K562 (cell line): Measurements from ENCODE around the gene SLC6A1. TPM values are rescaled to one million over a fixed set of nuclear protein-coding genes. Genes with fewer than 3 reads are reported as not detected.

Source experiments
- ATAC-seq: fragments of 200-7000 bp; cut with Tn5 transposase; 3 replicates; pipeline ENCODE4 v1.9.1; 2020; ENCODE audit warnings: moderate library complexity
- BruUV-seq: library from RNA; stranded (reverse); fragments of 400-500 nt; replicated peaks from 2 replicates; lab custom pipeline; 2021; lab: Mats Ljungman, UMichigan
- CTCF ChIA-PET: fragments of 300-600 bp; formaldehyde crosslinking; extraction: SDS; loops from one replicate; lab custom pipeline; 2021; ENCODE audit warnings: low intra/inter-chr PET ratio; lab: Yijun Ruan, JAX
- POLR2A ChIA-PET: fragments of 300-600, 350-650 bp; sonication (Branson Sonifier 250); formaldehyde crosslinking; extraction: SDS; loops from one replicate; lab custom pipeline; 2021; ENCODE audit warnings: antibody characterized with exemption, inconsistent platforms; lab: Yijun Ruan, JAX
- DNase-seq, 4 experiments: peaks; one replicate each; pipeline versions ENCODE4 v3.0.0 to v3.0.0-alpha.2; 2011 to 2018; ENCODE audit warnings: low spot score in 3 of 4, mixed read lengths in 3 of 4; ENCODE audit errors: extremely low read depth in 1 of 4
- FAIRE-seq: peaks from 2 replicates; lab custom pipeline; 2011; peaks lifted over from hg19 to GRCh38; lab: Jason Lieb, UNC
- H2AFZ ChIP-seq: 2 replicates; pipeline ENCODE4 v1.6.0; 2011; ENCODE audit warnings: low read depth, low read length, control low read depth, inconsistent platforms
- H3K27ac ChIP-seq: fragments of 200-600 bp; 3 replicates; pipeline ENCODE4 v1.8.0; 2011; ENCODE audit warnings: low read depth, mild to moderate bottlenecking, control low read depth, inconsistent platforms, low read length, moderate library complexity, mixed read lengths; ENCODE audit errors: extremely low read depth
- H3K27me3 ChIP-seq, 2 experiments: fragments of 300-600 bp in 1 of 2; 2 replicates in 1 of 2; 3 replicates in 1 of 2; pipeline versions ENCODE4 v1.6.0 to v1.8.0; 2011; ENCODE audit warnings: inconsistent platforms in 2 of 2, low read length in 2 of 2, mild to moderate bottlenecking in 1 of 2, mixed read lengths in 1 of 2, moderate library complexity in 1 of 2; ENCODE audit not compliant: control insufficient read depth in 2 of 2, insufficient read depth in 2 of 2
- H3K36me3 ChIP-seq: fragments of 300-600 bp; 3 replicates; pipeline ENCODE4 v1.8.0; 2011; ENCODE audit warnings: mild to moderate bottlenecking, low read length, inconsistent platforms; ENCODE audit not compliant: control insufficient read depth, insufficient read depth
- H3K4me1 ChIP-seq, 2 experiments: fragments of 200-600 bp in 1 of 2; replicated peaks in 1 of 2; 2 replicates in 1 of 2; 3 replicates in 1 of 2; pipeline versions ENCODE4 v1.5.1 to v1.8.0; 2011; ENCODE audit warnings: inconsistent platforms in 2 of 2, low read length in 2 of 2, mild to moderate bottlenecking in 1 of 2, mixed read lengths in 1 of 2, moderate library complexity in 1 of 2; ENCODE audit not compliant: control insufficient read depth in 2 of 2, insufficient read depth in 2 of 2
- H3K4me2 ChIP-seq: 2 replicates; pipeline ENCODE4 v1.6.1; 2011; ENCODE audit warnings: low read length, control low read depth, inconsistent platforms, mixed read lengths; ENCODE audit not compliant: insufficient read depth
- H3K4me3 ChIP-seq: fragments of 200-600 bp; sonication (generic), shearing (Covaris generic); 2 replicates; pipeline ENCODE4 v1.5.1; 2016; ENCODE audit warnings: control low read depth, inconsistent platforms
- H3K79me2 ChIP-seq: fragments of 200-600 bp; 3 replicates; pipeline ENCODE4 v1.8.0; 2011; ENCODE audit warnings: low read length, inconsistent platforms; ENCODE audit not compliant: control insufficient read depth, insufficient read depth
- H3K9ac ChIP-seq, 2 experiments: 2 replicates each; pipeline versions ENCODE4 v1.6.0 to v1.6.1; 2011; ENCODE audit warnings: low read depth in 2 of 2, low read length in 2 of 2, control low read depth in 1 of 2, inconsistent platforms in 1 of 2, mild to moderate bottlenecking in 1 of 2, mixed read lengths in 1 of 2; ENCODE audit not compliant: insufficient read depth in 1 of 2
- H3K9me1 ChIP-seq: one replicate; pipeline ENCODE4 v1.6.0; 2011; ENCODE audit warnings: inconsistent platforms, mild to moderate bottlenecking, low read length, moderate library complexity; ENCODE audit not compliant: control insufficient read depth, insufficient read depth
- H3K9me3 ChIP-seq: replicated peaks from 2 replicates; pipeline ENCODE4 v1.5.1; 2011; ENCODE audit warnings: low read depth, low read length, inconsistent platforms; ENCODE audit not compliant: control insufficient read depth, insufficient read depth
- H4K20me1 ChIP-seq: replicated peaks from 2 replicates; pipeline ENCODE4 v1.6.1; 2011; ENCODE audit warnings: low read length, inconsistent platforms, mixed read lengths; ENCODE audit not compliant: control insufficient read depth, insufficient read depth
- HCFC1 ChIP-seq: IDR thresholded peaks from 2 replicates; pipeline ENCODE4 v1.6.1; 2012; ENCODE audit warnings: low read depth, low read length, improper control_type of control experiment
- NUFIP1 ChIP-seq: fragments of 450-650 bp; IDR thresholded peaks from 2 replicates; pipeline ENCODE4 v1.6.1; 2018; ENCODE audit not compliant: partially characterized antibody
- RB1 ChIP-seq: fragments of 450-650 bp; IDR thresholded peaks from 2 replicates; pipeline ENCODE4 v1.6.1; 2017; ENCODE audit warnings: low read depth, mild to moderate bottlenecking
- ZBED1 ChIP-seq: IDR thresholded peaks from 2 replicates; pipeline ENCODE4 v1.6.1; 2014
- WGBS: fragments of 100-300 bp; shearing (Covaris generic); methylation state at CpG from one replicate; pipeline ENCODE4 v1.1.6; 2016; ENCODE audit warnings: low coverage, mixed read lengths; ENCODE audit not compliant: insufficient coverage; ENCODE audit errors: missing lambda C conversion rate; 5-methylcytosine and 5-hydroxymethylcytosine counted together
- in situ Hi-C: fragments of 300-500 bp; cut with MboI; formaldehyde crosslinking; loops from 4 replicates; pipeline ENCODE4 v1.15.0; 2018; ENCODE audit warnings: inconsistent platforms, mixed read lengths
- intact Hi-C: fragments of 100-400 bp; cut with micrococcal nuclease; formaldehyde crosslinking; loops from 2 replicates; pipeline ENCODE4 v1.14.2; 2022
- polyA plus RNA-seq, 8 experiments: library from polyadenylated mRNA; depleted of rRNA in 4 of 8; stranded (reverse) in 5 of 8; unstranded in 3 of 8; fragments of >200 nt; fragmentation: Nextera tagmentation in 2 of 8; fragmentation: Illumina TruSeq in 1 of 8; extraction: Ambion mirVana in 2 of 8; extraction: Trizol in 1 of 8; gene quantifications; 2 replicates each; pipeline versions ENCODE4 v1.2.1 to v1.2.3, GENCODE V29; 2011 to 2014; ENCODE audit warnings: inconsistent platforms in 1 of 8, missing spikeins in 1 of 8
- total RNA-seq, 7 experiments: library from RNA; depleted of rRNA in 6 of 7; stranded (reverse); fragments of >200 nt in 6 of 7; fragmentation: Illumina TruSeq in 2 of 7; extraction: Trizol in 2 of 7; gene quantifications; 2 replicates each; pipeline versions ENCODE4 v1.2.1 to v1.2.3, GENCODE V29; 2011 to 2021; ENCODE audit warnings: low replicate concordance in 1 of 7
- TF ChIP-seq, protein P1 (sequence below): sonication (generic); formaldehyde crosslinking; IDR thresholded peaks from 2 replicates; pipeline ENCODE4 v1.8.1; 2023; ENCODE audit warnings: mild to moderate bottlenecking, missing genetic modification reagents, moderate library complexity

Gene SLC6A1
- total and polyA plus RNA-seq, 9 of the 15 experiments (the other 6 are each of a cell fraction or from before 2014, with no cell fraction given) = not detected

DNA sequence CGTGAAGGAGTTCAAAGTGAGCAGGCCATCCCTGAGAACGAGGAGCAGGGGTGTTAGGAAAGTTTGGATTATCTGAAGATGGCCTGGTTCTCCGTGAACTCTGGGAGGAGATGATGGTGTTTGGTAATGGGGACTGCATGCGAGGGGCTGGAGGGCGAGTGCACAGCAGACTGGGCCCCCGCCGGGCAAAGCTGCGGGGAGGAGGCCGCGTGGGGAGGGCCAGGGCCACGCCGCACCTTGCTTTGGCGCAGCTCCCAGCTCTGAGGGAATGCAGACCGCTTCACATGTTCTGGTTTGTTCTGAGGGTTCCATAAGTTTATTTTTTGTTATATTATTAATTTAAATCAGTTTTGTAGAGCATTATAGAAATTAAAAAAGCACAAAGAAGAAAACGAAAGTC lies 22.2 kb downstream of the SLC6A1 start (continued):
- TF ChIP-seq, protein P1, sequence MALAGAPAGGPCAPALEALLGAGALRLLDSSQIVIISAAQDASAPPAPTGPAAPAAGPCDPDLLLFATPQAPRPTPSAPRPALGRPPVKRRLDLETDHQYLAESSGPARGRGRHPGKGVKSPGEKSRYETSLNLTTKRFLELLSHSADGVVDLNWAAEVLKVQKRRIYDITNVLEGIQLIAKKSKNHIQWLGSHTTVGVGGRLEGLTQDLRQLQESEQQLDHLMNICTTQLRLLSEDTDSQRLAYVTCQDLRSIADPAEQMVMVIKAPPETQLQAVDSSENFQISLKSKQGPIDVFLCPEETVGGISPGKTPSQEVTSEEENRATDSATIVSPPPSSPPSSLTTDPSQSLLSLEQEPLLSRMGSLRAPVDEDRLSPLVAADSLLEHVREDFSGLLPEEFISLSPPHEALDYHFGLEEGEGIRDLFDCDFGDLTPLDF (CRISPR knock-in tag) = no peak
- TF ChIP-seq NUFIP1 = no peak

DNA sequence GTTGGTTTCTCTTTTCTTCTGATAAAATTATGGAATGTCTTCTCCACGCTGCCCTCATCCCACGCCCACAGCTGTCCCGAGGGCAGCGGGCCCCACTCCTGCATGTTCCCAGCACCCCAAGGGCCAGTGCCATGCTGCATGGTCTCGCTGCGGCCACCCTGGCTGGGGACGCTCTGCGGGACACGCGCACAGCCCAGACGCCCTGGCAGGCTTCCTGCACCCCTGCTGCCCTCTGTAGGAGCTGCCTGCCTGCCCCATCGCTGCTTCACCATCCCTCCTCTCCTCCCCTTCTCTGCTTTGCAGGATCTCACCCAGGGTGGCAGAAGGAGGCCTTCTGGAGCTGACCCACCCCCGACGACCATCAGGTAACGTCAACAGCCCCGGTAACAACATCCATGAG lies 22.8 kb downstream of the SLC6A1 start:
- H2AFZ ChIP-seq = no peak overlapping the region
- intact Hi-C loops = no loop called here
- H3K27me3 ChIP-seq = peaks cover 41 to 74% of the 10 kb centered on the region in 2 experiments
- H3K9ac ChIP-seq = no peak overlapping the region
- H3K36me3 ChIP-seq = no peaks in the 10 kb centered on the region
- no peak overlapping the region for H3K4me2 ChIP-seq
- in situ Hi-C loops = no loop called here
- FAIRE-seq (no peak), ATAC-seq (no peak), DNase-seq (no peak)
- POLR2A ChIA-PET = interaction anchor here (0.6 to 0.7 kb wide), 2 partner anchors 8 to 487 kb away, joined by 4 read pairs; no protein-coding TSS in a partner anchor
- no TSS peak for BruUV-seq
- H3K4me1 ChIP-seq = 0 out of 5 replicates have a peak, but pooled peaks cover 0 to 3% of the 10 kb centered on the region in 2 experiments
- WGBS = 0% methylated on average over 16 of the region's 16 CpGs
- H3K79me2 ChIP-seq = no peaks in the 10 kb centered on the region
- H3K9me3 ChIP-seq = no peaks in the 10 kb centered on the region
- H4K20me1 ChIP-seq = peaks cover 6% of the 10 kb centered on the region; the same call in 1 of the 2 replicates
- CTCF ChIA-PET = no interaction called here
- no peaks in the 10 kb centered on the region for H3K9me1 ChIP-seq
- H3K4me3 ChIP-seq = no peak overlapping the region
- H3K27ac ChIP-seq = no peak overlapping the region
- TF ChIP-seq RB1 = no peak
- TF ChIP-seq ZBED1 = no peak
- TF ChIP-seq HCFC1 = no peak
